B cell (primary cell): Measurements from ENCODE around the gene RAB4A.

ENCODE experiments used
- CTCF ChIP-seq: fragments of 200-600 bp; IDR thresholded peaks from one replicate; pipeline ENCODE4 v1.8.0; 2022; ENCODE audit warnings: antibody characterized with exemption, mild to moderate bottlenecking
- EZH2 ChIP-seq: IDR thresholded peaks from 2 replicates; pipeline ENCODE4 v1.6.1; 2012; ENCODE audit warnings: borderline replicate concordance, low read depth, mild to moderate bottlenecking, moderate library complexity, low read length; ENCODE audit not compliant: insufficient read depth, poor library complexity, severe bottlenecking

DNA sequence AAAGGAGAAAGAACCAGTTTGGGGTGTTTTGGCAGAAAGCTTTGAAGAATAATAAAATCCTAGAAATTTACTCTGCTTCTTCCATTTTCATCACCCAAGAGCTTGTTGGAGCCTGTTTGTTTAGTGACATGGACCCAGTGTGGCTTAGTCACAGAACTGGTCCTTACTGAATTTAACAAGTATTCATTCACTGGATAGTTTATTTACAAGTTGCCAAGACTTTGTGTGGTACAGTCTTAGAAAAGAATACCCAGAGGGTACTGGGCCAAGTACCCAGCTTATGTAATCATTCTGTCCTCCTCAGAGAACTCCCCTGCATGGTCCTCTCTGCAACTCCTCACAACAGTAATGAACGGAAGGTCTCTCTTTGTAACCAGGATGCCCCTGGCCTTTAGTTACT, 16.4 kb downstream of the RAB4A start:
- TF ChIP-seq CTCF (no peak), EZH2 (no peak)
